AG08396 (cell line): ENCODE measurements around the gene EPM2AIP1.
"Not testable (repeated sequence)": the region's sequence is repeated elsewhere in the genome, so short reads cannot be mapped to it uniquely, and the experiment has no call there.

Experiments
- DNase-seq: peaks from one replicate; pipeline ENCODE4 v3.0.0; 2012; ENCODE audit warnings: low spot score, mixed read lengths

Gene EPM2AIP1

GRCh38 chr3:36954452-36955134 lies 38.3 kb downstream of the EPM2AIP1 start:
- DNase-seq = no peak

- not testable (repeated sequence) for DNase-seq
These were observed 45.1 kb downstream of the EPM2AIP1 start for GRCh38 chr3:36947814-36948213.

- DNase-seq = no peak
These were observed 47.5 kb downstream of the EPM2AIP1 start for GRCh38 chr3:36945333-36945980.

- peak; percentile 71 for DNase-seq
These were observed 48.2 kb downstream of the EPM2AIP1 start, which contains the start of gene TRANK1 for GRCh38 chr3:36944641-36945270. Gene TRANK1, minus strand, starts transcription at chr3:36945054. Its CDS starts 245 bp downstream, at chr3:36944809.

- peak; percentile 86 for DNase-seq
These were observed 48.8 kb downstream of the EPM2AIP1 start for GRCh38 chr3:36944012-36944640.

DNA sequence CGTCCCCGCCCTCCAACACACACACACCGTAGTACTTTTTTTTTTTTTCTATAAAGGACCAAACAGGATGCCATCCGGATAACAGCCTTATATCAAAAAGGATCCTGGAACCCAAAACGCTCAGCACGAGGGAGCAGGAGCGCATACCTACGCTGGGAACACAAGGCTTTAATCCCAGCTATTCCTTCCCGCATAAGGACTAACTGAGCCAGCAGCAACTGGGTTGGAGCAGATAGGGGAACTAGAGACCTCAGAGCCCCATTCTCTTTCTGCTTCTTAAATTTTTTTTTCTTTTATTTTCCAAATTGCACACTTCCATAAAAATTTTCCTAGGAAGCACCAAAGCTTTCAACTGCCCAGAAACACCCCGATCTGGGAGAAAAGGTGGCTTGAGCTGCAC lies 49.3 kb downstream of the EPM2AIP1 start:
- no peak for DNase-seq

DNA sequence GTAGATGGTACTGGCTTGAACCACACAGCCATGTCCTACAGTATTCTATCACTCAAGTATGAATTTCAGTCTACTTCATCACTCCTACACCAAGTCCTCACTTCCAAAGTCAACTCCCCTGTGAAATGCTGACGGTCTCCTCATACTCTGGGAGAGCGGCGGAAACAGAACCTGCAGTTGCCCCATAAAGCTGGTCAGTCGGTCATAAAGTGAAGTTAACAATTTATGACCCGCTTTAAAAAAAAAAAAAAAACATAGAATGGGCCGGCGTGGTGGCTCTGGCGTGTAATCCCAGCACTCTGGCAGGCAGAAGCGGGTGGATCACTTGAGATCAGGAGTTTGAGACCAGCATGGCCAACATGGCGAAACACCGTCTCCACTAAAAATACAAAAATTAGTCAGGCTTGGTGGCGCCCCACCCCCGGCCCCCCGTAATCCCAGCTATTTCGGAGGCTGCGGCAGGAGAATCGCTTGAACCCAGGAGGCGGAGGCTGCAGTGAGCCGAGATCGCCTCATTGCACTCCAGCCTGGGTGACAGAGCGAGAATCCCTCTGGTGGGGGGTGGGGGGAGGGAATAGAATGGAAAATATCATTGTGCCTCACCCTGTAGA lies 50.2 kb downstream of the EPM2AIP1 start:
- no peak for DNase-seq

DNA sequence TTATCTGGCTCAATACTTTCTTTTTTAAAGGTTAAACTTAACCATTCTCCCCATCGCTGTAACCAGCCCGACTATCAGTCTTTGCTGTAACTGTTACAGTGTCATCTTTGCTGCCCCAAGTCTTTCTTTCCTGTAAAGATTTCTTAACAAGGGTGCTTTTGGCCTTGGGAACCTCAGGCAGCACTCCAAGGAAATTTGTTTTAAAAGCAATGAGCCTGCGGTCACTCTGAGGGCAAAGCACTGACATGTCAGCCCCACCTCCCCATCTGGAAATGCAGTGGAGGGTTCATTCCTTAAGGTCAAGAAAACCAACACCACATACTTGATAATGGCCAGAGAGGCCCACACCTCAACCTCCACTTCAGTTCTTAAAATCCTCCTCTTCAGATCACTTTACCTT lies 51.3 kb downstream of the EPM2AIP1 start:
- no peak for DNase-seq

DNA sequence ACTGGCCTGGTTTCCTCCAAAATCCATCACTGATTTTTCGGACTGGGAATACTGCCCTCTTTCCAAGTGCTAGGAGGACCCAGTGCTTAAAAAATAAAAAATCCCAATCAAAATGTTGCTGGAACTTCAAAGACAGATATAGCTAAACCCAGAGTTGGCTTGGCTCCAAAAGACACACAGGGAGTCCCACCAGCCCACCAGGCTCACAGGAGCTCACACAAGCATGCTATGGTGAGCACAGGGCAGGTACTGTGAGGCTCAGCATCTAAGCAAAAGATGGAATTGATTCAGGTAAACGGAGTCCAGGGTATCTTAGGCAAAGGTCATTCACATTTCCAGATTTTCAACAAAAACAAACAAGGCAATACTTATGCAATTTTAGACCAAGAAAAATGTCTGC lies 51.8 kb downstream of the EPM2AIP1 start:
- no peak for DNase-seq

DNA sequence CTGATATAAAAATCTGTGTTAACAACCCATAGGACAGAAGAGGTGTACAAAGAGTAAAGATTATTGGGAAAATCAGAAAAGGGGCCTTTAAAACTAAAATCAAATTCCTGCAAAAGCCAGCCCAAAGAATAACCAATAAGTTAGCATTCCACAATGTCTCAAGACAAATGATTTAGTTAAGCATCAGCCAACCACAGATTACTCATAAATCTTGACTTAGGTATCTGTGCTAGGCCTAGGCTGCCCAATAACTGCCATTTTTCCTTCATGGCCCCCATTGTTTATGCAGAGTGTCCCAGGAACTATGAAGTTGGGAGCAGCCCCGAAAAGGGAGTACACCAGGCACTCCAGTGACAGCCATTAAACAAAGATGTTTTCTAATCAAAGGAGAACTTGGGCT lies 55.4 kb downstream of the EPM2AIP1 start:
- DNase-seq = no peak
